IMR-90 (cell line): ENCODE results near the gene PKD1.

Source experiments
- CTCF ChIP-seq: conservative IDR thresholded peaks from 2 replicates; pipeline ENCODE4 v1.5.1; 2012; ENCODE audit warnings: mild to moderate bottlenecking, low read depth, low read length, improper control_type of control experiment
- FOS ChIP-seq: fragments of 150-350 bp; IDR thresholded peaks from 2 replicates; pipeline ENCODE4 v1.6.1; 2016; ENCODE audit warnings: low read depth, low read length
- SMC3 ChIP-seq: fragments of 150-350 bp; IDR thresholded peaks from 2 replicates; pipeline ENCODE4 v1.6.1; 2016; ENCODE audit warnings: low read depth, mild to moderate bottlenecking, antibody characterized with exemption, low read length, moderate library complexity
- USF2 ChIP-seq: fragments of 150-350 bp; IDR thresholded peaks from 2 replicates; pipeline ENCODE4 v1.6.1; 2017; ENCODE audit warnings: mild to moderate bottlenecking, antibody characterized with exemption, low read length, low read depth

DNA sequence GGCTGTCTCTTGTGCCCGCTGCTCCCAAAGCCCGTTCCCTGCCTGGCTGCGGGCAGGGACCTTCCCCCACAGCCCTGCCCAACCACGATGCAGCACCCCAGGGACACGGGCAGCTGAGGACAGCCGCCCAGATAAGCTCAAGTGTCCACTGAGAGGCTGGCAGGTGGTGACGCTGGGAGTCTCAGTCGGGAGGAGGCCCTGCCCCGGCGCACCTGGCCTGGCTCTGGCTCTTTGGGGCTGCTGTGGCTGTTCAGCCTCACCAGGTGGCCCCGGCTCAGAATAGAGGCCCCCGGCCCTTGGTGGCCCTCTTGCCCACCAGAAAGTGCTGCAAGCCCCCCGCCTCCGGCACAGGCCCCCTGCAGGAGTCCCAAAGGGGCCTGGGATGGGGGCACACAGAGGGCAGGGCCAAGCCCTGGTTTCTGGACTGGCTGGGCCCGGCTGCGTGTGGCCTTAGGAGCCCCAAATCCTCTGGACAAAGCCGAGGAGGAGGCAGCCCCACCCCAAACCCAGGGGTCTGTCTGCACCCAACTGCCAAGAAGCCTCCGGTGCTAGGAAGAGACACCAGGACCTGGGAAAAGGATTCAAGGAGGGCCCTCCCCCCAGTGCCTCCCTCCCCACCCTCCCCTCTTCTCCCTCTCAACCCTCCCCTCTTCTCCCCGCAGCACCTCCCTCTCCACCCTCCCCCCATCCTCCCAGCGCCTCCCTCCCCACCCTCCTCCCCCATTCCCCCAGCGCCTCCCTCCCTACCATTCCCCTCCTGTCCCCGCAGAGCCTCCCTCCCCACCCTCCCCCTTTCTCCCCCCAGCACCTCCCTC, 93.3 kb downstream of the PKD1 start:
- TF ChIP-seq USF2 (no peak), SMC3 (no peak), CTCF (no peak), FOS (no peak)
